Amniotic epithelial cell (primary cell): ENCODE results near the gene EHMT1.
A peak's percentile ranks its signal among the peaks of the same experiment; 100 is the strongest.
"Not testable (repeated sequence)": the region's sequence is repeated elsewhere in the genome, so short reads cannot be mapped to it uniquely, and the experiment has no call there.

Experiments used
- DNase-seq: peaks from one replicate; pipeline ENCODE4 v3.0.0-alpha.2; 2010; ENCODE audit warnings: low read depth

Gene EHMT1

DNA sequence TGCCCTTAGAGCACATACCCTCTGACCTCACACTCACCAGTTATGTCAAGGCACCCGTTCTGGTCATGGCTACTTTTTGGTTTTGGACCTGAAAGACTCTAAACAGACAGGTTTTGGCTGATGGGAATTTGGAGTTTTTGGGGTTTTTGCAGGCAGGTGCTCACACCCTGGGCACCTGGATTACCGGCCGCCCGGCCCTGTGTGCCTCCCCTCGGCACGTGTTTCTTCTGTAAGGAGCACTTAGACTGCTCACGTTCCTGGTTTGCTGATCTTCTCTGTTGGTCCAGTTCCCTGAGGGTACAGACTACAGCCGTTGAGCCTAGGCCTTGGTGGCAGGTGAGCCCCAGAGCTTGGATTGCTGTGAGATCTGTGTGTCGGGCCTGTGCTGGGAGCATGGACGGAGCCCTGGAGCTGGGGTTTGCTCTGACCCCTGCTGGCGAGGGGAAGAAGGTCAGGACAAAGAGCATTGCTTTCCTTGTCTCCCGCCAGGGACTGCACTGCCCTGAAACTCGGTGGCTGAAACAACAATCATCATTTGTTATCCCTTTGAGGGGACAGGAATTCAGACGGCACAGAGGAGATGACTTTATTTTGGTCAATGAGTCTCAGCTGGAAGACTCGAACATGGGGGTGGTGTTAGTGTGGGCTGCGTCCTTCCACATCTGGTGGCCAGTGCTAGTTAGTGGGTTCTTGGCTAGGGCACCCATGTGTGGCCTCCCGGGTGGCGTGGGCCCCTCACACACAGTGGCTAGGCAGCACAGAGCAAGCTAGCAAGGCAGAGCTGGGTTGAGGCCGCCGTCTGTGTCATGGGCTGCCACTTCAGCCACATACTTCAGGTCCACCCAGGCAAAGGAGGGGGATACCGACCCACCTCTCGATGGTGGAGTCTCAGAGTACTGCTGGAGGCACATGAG is 76.4 kb downstream of the EHMT1 start:
- DNase-seq, result peak; percentile 49

- no peak for DNase-seq
These were observed 77.5 kb downstream of the EHMT1 start for GRCh38 chr9:137696136-137696925.

- DNase-seq, result no peak
These were observed 78.4 kb downstream of the EHMT1 start for GRCh38 chr9:137697193-137697592.

GRCh38 chr9:137697832-137698231 is 79.0 kb downstream of the EHMT1 start:
- DNase-seq, result no peak

- DNase-seq, result no peak
These were observed 82.1 kb downstream of the EHMT1 start for GRCh38 chr9:137700911-137701310.

DNA sequence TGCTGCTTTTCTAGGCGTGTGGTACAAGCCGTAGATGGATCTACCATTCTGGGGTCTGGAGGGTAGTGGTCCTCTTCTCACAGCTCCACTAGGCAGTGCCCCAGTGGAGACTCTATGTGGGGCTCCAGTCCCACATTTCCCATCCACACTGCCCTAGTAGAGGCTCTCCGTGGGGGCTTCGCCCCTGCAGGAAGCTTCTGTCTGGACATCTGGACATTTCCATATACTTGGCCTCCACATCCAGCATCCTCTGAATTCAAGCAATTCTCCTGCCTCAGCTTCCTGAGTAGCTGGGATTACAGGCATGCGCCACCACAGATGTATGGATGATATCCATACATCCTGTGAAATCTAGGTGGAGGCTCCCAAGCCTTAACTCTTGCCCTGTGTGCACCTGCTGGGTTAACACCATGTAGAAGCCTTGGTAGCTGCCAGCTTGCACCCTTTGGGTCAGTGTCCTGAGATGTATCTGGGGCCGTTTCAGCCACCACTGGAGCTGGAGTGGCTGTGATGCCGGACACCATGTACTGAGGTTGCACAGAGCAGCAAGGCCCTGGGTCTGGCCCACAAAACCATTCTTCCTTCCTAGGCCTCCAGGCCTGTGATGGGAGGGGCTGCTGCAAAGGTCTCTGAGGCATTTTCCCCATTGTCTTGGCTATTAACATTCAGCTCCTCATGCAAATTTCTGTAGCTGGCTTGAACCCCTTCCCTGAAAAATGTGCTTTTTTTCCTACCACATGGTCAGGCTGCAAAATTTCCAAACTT is 84.0 kb downstream of the EHMT1 start:
- DNase-seq, result no peak

GRCh38 chr9:137703842-137704508 is 85.2 kb downstream of the EHMT1 start:
- DNase-seq, result peak; percentile 68

- DNase-seq, result no peak
These were observed 86.6 kb downstream of the EHMT1 start for GRCh38 chr9:137705443-137705863.

DNA sequence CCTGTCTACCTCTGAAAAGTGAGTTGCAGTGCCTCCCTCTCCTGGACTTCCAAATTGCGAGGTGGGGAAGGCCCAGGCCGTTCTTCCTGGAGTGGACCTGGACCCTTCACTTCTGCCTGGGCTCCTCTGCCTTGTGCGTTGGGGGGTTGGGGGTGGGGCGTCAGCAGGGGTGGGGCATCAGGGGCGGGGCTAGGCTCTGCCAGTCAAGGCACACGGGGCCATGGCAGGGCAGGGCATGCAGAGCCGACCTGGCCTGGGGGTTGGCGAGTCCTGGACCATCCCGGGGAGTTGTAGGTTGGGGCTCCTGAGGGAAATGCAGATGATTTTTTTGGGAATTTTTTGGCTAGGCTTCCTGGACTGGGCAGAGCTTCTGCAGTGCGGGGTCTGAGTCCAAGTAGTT is 87.1 kb downstream of the EHMT1 start:
- DNase-seq, result no peak

- DNase-seq, result no peak
These were observed 88.6 kb downstream of the EHMT1 start for GRCh38 chr9:137707361-137707760.

GRCh38 chr9:137708590-137709284 is 89.9 kb downstream of the EHMT1 start:
- DNase-seq, result no peak

- no peak for DNase-seq
These were observed 90.8 kb downstream of the EHMT1 start for GRCh38 chr9:137709411-137710101.

GRCh38 chr9:137710704-137711103 is 91.9 kb downstream of the EHMT1 start:
- no peak for DNase-seq

DNA sequence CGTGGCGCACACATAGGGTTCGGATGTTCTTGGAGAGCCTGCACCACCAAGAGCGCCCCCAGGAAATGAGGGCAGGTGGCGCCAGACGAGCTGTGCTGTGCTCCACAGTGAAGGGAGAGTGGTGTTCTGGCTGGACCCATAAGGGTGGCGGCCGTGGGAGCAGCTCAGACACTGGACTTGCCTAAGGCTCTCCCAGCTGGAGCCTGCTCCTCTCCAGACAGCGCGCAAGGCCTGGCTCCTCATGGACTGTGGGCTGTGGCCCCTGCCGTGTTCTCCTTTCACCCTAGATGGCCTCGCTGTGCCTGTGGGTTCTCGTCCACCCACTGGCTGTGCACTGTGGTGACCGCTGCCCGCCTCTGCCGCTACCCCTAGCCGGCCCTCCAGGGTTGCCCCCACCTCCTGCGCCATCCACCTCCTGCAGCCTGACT is 92.9 kb downstream of the EHMT1 start:
- no peak for DNase-seq

GRCh38 chr9:137715321-137715720 is 96.5 kb downstream of the EHMT1 start:
- DNase-seq, result no peak

DNA sequence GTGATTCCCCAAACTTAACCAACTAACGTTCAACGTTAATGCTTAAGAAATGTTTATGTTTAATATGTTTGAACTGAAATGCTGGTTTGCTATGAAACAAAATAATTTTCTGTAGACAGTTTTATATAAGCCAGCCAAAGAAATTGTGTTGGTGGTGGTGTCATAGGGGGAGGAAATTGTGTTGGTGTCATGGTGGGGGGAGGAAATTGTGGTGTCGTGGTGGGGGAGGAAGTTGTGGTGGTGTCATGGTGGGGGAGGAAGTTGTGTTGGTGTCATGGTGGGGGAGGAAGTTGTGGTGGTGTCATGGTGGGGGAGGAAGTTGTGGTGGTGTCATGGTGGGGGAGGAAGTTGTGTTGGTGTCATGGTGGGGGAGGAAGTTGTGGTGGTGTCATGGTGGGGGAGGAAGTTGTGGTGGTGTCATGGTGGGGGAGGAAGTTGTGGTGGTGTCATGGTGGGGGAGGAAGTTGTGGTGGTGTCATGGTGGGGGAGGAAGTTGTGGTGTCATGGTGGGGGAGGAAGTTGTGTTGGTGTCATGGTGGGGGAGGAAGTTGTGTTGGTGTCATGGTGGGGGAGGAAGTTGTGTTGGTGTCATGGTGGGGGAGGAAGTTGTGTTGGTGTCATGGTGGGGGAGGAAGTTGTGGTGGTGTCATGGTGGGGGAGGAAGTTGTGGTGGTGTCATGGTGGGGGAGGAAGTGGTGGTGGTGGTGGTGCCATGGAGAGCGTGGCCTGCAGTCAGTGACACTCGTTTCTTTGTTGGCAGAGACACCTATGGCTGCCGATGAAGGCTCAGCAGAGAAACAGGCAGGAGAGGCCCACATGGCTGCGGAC is 97.3 kb downstream of the EHMT1 start:
- not testable (repeated sequence) for DNase-seq

GRCh38 chr9:137716694-137717287 is 98.0 kb downstream of the EHMT1 start:
- DNase-seq, result no peak

DNA sequence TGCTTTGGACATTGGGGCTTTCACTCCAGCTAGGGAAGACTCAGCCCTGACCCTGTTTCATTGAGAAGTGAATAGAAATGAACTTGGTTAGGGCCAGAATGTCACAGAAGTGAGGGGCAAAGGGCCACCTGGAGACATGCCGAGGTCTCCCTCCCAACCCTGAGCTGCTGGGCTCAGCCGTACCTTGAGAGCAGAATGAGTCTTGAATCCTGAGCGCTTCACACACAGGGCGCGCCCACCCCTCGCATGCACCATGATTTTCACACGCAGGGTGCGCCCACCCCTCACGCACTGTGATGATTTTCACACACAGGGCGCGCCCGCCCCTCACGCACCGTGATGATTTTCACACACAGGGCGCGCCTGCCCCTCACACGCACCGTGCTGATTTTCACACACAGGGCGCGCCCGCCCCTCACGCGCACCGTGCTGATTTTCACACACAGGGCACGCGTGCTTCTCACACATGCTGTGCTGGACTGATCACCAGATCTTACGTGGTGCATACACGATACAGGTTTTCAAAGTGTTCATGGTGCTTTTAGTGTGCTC is 99.0 kb downstream of the EHMT1 start:
- no peak for DNase-seq

GRCh38 chr9:137719194-137719593 is 100.4 kb downstream of the EHMT1 start:
- DNase-seq, result no peak
